Neural cell (in vitro differentiated cells): ENCODE data around the gene BMPR1A. TPM values are rescaled to one million over a fixed set of nuclear protein-coding genes. Genes with fewer than 3 reads are reported as not detected.
"Not testable (repeated sequence)": the region's sequence is repeated elsewhere in the genome, so short reads cannot be mapped to it uniquely, and the experiment has no call there.

ENCODE experiments used
- H2AFZ ChIP-seq: fragments of 200-600, 300-800 bp; sonication (generic), shearing (Covaris generic); 2 replicates; pipeline ENCODE4 v1.6.0; 2014; ENCODE audit warnings: low read depth, mild to moderate bottlenecking, antibody characterized with exemption, low read length, moderate library complexity
- H3F3A ChIP-seq: fragments of 200-600 bp; shearing (Covaris generic); 2 replicates; pipeline ENCODE4 v1.6.1; 2016; ENCODE audit warnings: mild to moderate bottlenecking, moderate library complexity, mixed read lengths, antibody characterized with exemption, low read length; ENCODE audit not compliant: insufficient read depth, poor library complexity, severe bottlenecking
- H3K27ac ChIP-seq: fragments of 200-600, 300-800 bp; sonication (generic), shearing (Covaris generic); 2 replicates; pipeline ENCODE4 v1.5.1; 2014; ENCODE audit warnings: mild to moderate bottlenecking, low read length, moderate library complexity
- H3K27me3 ChIP-seq: fragments of 300-800, 200-600 bp; sonication (generic), shearing (Covaris generic); 2 replicates; pipeline ENCODE4 v1.6.0; 2014; ENCODE audit warnings: mild to moderate bottlenecking, low read depth, low read length, moderate library complexity; ENCODE audit not compliant: insufficient read depth
- H3K36me3 ChIP-seq: fragments of 300-800, 200-600 bp; sonication (generic), shearing (Covaris generic); 2 replicates; pipeline ENCODE4 v1.5.1; 2014; ENCODE audit warnings: mild to moderate bottlenecking, antibody characterized with exemption, low read length, moderate library complexity; ENCODE audit not compliant: insufficient read depth
- H3K4me2 ChIP-seq: fragments of 300-800, 200-600 bp; sonication (generic), shearing (Covaris generic); 2 replicates; pipeline ENCODE4 v1.6.0; 2014; ENCODE audit warnings: mild to moderate bottlenecking, low read length
- H3K4me3 ChIP-seq: fragments of 300-800, 200-600 bp; sonication (generic), shearing (Covaris generic); 2 replicates; pipeline ENCODE4 v1.5.1; 2014; ENCODE audit warnings: mild to moderate bottlenecking, low read length, moderate library complexity
- H3K79me2 ChIP-seq: fragments of 200-600 bp; shearing (Covaris generic); replicated peaks from 2 replicates; pipeline ENCODE4 v1.6.0; 2014; ENCODE audit warnings: mild to moderate bottlenecking, low read length, moderate library complexity; ENCODE audit not compliant: insufficient read depth
- H3K9ac ChIP-seq: fragments of 300-800, 200-600 bp; sonication (generic), shearing (Covaris generic); 2 replicates; pipeline ENCODE4 v1.6.1; 2016; ENCODE audit warnings: mild to moderate bottlenecking, low read length, mixed read lengths
- H3K9me2 ChIP-seq: fragments of 200-600 bp; shearing (Covaris generic); 2 replicates; pipeline ENCODE4 v1.6.1; 2016; ENCODE audit warnings: mild to moderate bottlenecking, low read length, mixed read lengths; ENCODE audit not compliant: insufficient read depth
- H3K9me3 ChIP-seq: fragments of 200-600, 300-800 bp; sonication (generic), shearing (Covaris generic); 2 replicates; pipeline ENCODE4 v1.6.1; 2016; ENCODE audit warnings: mild to moderate bottlenecking, mixed run types, low read length, moderate library complexity, mixed read lengths
- H4K20me1 ChIP-seq: fragments of 200-600 bp; shearing (Covaris generic); 2 replicates; pipeline ENCODE4 v1.6.1; 2016; ENCODE audit warnings: mild to moderate bottlenecking, mixed run types; ENCODE audit not compliant: insufficient read depth
- CTCF ChIP-seq: fragments of 450-650 bp; IDR thresholded peaks from 2 replicates; pipeline ENCODE4 v1.5.1; 2014; ENCODE audit warnings: antibody characterized with exemption, mild to moderate bottlenecking, moderate library complexity; ENCODE audit not compliant: poor library complexity, severe bottlenecking
- EP300 ChIP-seq: fragments of 450-650 bp; conservative IDR thresholded peaks from 2 replicates; pipeline ENCODE4 v1.6.1; 2014; ENCODE audit warnings: antibody characterized with exemption, mild to moderate bottlenecking, moderate library complexity; ENCODE audit not compliant: poor library complexity, severe bottlenecking
- EZH2 ChIP-seq: fragments of 200-600, 300-800 bp; shearing (Covaris generic), sonication (generic); IDR thresholded peaks from 2 replicates; pipeline ENCODE4 v1.6.1; 2014; ENCODE audit warnings: antibody characterized with exemption, low read length, borderline replicate concordance, mild to moderate bottlenecking; ENCODE audit not compliant: insufficient read depth, poor library complexity, severe bottlenecking
- MXI1 ChIP-seq: fragments of 450-650 bp; conservative IDR thresholded peaks from 2 replicates; pipeline ENCODE4 v1.6.1; 2014; ENCODE audit warnings: antibody characterized with exemption, mild to moderate bottlenecking; ENCODE audit not compliant: poor library complexity, severe bottlenecking
- POLR2AphosphoS5 ChIP-seq: IDR thresholded peaks from 2 replicates; pipeline ENCODE4 v1.6.1; 2012
- RAD21 ChIP-seq: fragments of 450-650 bp; conservative IDR thresholded peaks from 2 replicates; pipeline ENCODE4 v1.6.1; 2014; ENCODE audit warnings: antibody characterized with exemption, mild to moderate bottlenecking, moderate library complexity
- REST ChIP-seq: IDR thresholded peaks from 2 replicates; pipeline ENCODE4 v1.6.1; 2012; ENCODE audit warnings: borderline replicate concordance
- SMC3 ChIP-seq: fragments of 450-650 bp; conservative IDR thresholded peaks from 2 replicates; pipeline ENCODE4 v1.6.1; 2014; ENCODE audit warnings: antibody characterized with exemption, mild to moderate bottlenecking, moderate library complexity; ENCODE audit not compliant: poor library complexity
- TAF1 ChIP-seq: IDR thresholded peaks from 2 replicates; pipeline ENCODE4 v1.6.1; 2012; ENCODE audit warnings: low read depth
- polyA plus RNA-seq: library from polyadenylated mRNA; depleted of rRNA; stranded (reverse); fragments of >200 nt; gene quantifications from 2 replicates; pipeline ENCODE4 v1.2.3, GENCODE V29; 2014
- small RNA-seq, 3 experiments: library from RNA; depleted of rRNA; stranded (forward); fragments of <200 nt; gene quantifications; one replicate each; pipeline ENCODE3, GENCODE V24; 2012

The BMPR1A gene
- polyA plus RNA-seq, 1 donor from 2014 or later = 29.9 TPM

GRCh38 chr10:86981020-86981419 lies 224.6 kb downstream of the BMPR1A start:
- H3K9me3 ChIP-seq, H2AFZ ChIP-seq, H3F3A ChIP-seq, H3K27ac ChIP-seq, H3K27me3 ChIP-seq, H4K20me1 ChIP-seq, H3K36me3 ChIP-seq, H3K9ac ChIP-seq, H3K4me2 ChIP-seq, H3K9me2 ChIP-seq, H3K79me2 ChIP-seq, H3K4me3 ChIP-seq: not testable (repeated sequence)

GRCh38 chr10:86981716-86982115 lies 225.3 kb downstream of the BMPR1A start:
- no peaks in the 10 kb centered on the region for H3K79me2 ChIP-seq
- H3K4me3 ChIP-seq = no peak overlapping the region
- H3K27ac ChIP-seq = no peak overlapping the region

More at GRCh38 chr10:86981716-86982115, 225.3 kb downstream of the BMPR1A start:
- Histone ChIP-seq H3K9ac (no peak overlapping the region), H3K4me2 (no peak overlapping the region), H3K9me2 (no peaks in the 10 kb centered on the region), H3K27me3 (no peaks in the 10 kb centered on the region), H4K20me1 (no peaks in the 10 kb centered on the region), H3F3A (no peaks in the 10 kb centered on the region), H2AFZ (no peak overlapping the region), H3K9me3 (no peaks in the 10 kb centered on the region), H3K36me3 (no peaks in the 10 kb centered on the region)
- TF ChIP-seq TAF1 (no peak), CTCF (no peak), EZH2 (no peak), EP300 (no peak), RAD21 (no peak), POLR2AphosphoS5 (no peak), SMC3 (no peak), REST (no peak), MXI1 (no peak)

Small RNA genes within 50 kb of the gene (small RNA-seq; reads per million reads assigned to genes)
- gene RNU1-19P = 0.26 to 4.6 (median 1.2) reads per million in 3 experiments

Other genes with a start within 250 kb of the BMPR1A start
- gene WAPL, start 234.8 kb upstream of the BMPR1A start, polyA plus RNA-seq = 26.3 and 30.6 TPM in 2 replicates
- gene OPN4, start 102.1 kb upstream of the BMPR1A start, polyA plus RNA-seq = not detected in 2 replicates
- gene LDB3, start 88.1 kb upstream of the BMPR1A start, polyA plus RNA-seq = 0.12 TPM in 1 of 2 replicates, not detected in the other
- gene MMRN2, start 201.0 kb downstream of the BMPR1A start, polyA plus RNA-seq = 0.15 TPM in 1 of 2 replicates, not detected in the other
- 4.1 and 6.1 TPM in 2 replicates for gene SNCG, start 202.0 kb downstream of the BMPR1A start, polyA plus RNA-seq
- not detected in 2 replicates for gene ADIRF, start 211.9 kb downstream of the BMPR1A start, polyA plus RNA-seq